Mesendoderm (in vitro differentiated cells): Measurements from ENCODE around the gene PDZD2.

ENCODE experiments used
- DNase-seq: peaks from one replicate; pipeline ENCODE4 v3.0.0; 2013
- H2AK5ac ChIP-seq: 2 replicates; pipeline ENCODE4 v1.6.1; 2013; ENCODE audit warnings: low read length, inconsistent platforms
- H2BK120ac ChIP-seq: 2 replicates; pipeline ENCODE4 v1.6.1; 2013; ENCODE audit warnings: low read depth, mild to moderate bottlenecking, low read length, moderate library complexity, mixed read lengths
- H2BK15ac ChIP-seq: replicated peaks from 2 replicates; pipeline ENCODE4 v1.6.1; 2013; ENCODE audit warnings: low read depth, mild to moderate bottlenecking, moderate library complexity
- H2BK5ac ChIP-seq: 2 replicates; pipeline ENCODE4 v1.6.1; 2013; ENCODE audit warnings: low read length, inconsistent platforms
- H3K18ac ChIP-seq: 2 replicates; pipeline ENCODE4 v1.6.1; 2013; ENCODE audit warnings: mild to moderate bottlenecking, low read length, mixed read lengths
- H3K23ac ChIP-seq: one replicate; pipeline ENCODE4 v1.6.1; 2013; ENCODE audit warnings: low read length
- H3K27ac ChIP-seq: 2 replicates; pipeline ENCODE4 v1.5.1; 2013; ENCODE audit warnings: low read depth, mild to moderate bottlenecking, inconsistent platforms, low read length, moderate library complexity
- H3K27me3 ChIP-seq: 2 replicates; pipeline ENCODE4 v1.6.1; 2013; ENCODE audit warnings: low read length, control low read depth, mild to moderate bottlenecking, inconsistent platforms; ENCODE audit not compliant: insufficient read depth, poor library complexity
- H3K36me3 ChIP-seq: 2 replicates; pipeline ENCODE4 v1.6.1; 2013; ENCODE audit warnings: low read length, inconsistent platforms; ENCODE audit not compliant: control insufficient read depth, insufficient read depth
- H3K4ac ChIP-seq: one replicate; pipeline ENCODE4 v1.6.1; 2013; ENCODE audit warnings: low read depth, mild to moderate bottlenecking, low read length, moderate library complexity
- H3K4me1 ChIP-seq: 2 replicates; pipeline ENCODE4 v1.6.1; 2013; ENCODE audit warnings: low read depth, low read length, inconsistent platforms; ENCODE audit not compliant: control insufficient read depth
- H3K4me2 ChIP-seq: 2 replicates; pipeline ENCODE4 v1.6.1; 2013; ENCODE audit warnings: low read length
- H3K4me3 ChIP-seq: 2 replicates; pipeline ENCODE4 v1.5.1; 2013; ENCODE audit warnings: mild to moderate bottlenecking, low read length
- H3K56ac ChIP-seq: one replicate; pipeline ENCODE4 v1.6.1; 2013; ENCODE audit warnings: low read length
- H3K79me1 ChIP-seq: 2 replicates; pipeline ENCODE4 v1.6.1; 2013; ENCODE audit warnings: low read length, inconsistent platforms
- H3K79me2 ChIP-seq: 2 replicates; pipeline ENCODE4 v1.6.1; 2013; ENCODE audit warnings: mild to moderate bottlenecking, low read length; ENCODE audit not compliant: control insufficient read depth, insufficient read depth
- H3K9ac ChIP-seq: 2 replicates; pipeline ENCODE4 v1.6.1; 2013; ENCODE audit warnings: low read length, inconsistent platforms
- H4K5ac ChIP-seq: one replicate; pipeline ENCODE4 v1.6.1; 2013; ENCODE audit warnings: low read length
- H4K8ac ChIP-seq: one replicate; pipeline ENCODE4 v1.6.1; 2013; ENCODE audit warnings: low read depth, mild to moderate bottlenecking, control low read depth, low read length, moderate library complexity
- WGBS: extraction: QIAGEN DNeasy Blood & Tissue Kit; methylation state at CpG from one replicate; pipeline ENCODE4 v1.1.7; 2013; ENCODE audit warnings: low lambda C conversion rate, missing lambda C conversion rate; ENCODE audit not compliant: insufficient coverage; ENCODE audit errors: extremely low coverage; 5-methylcytosine and 5-hydroxymethylcytosine counted together

PDZD2 gene

DNA sequence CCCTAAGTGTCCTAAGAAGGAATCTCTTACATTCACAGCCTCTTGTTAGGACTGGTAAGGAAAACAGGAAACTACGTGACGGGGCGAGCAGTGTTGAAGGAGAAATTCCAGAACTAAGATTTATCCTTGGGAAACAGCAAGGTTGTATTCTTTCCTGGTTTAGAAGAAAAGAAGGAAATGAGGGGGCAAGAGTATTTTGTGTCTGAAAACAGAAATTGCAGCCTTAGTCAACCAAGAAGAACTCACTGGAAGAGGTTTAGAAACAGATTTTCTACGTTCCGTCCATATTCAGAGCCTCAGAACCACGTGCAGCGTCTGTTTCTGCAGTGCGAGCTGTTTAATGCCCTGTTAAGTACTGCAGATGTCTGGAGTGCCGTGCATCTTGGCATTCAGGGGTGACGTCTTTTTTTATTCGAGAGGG is 460.0 kb downstream of the PDZD2 start:
- H3K4me2 ChIP-seq = no peak overlapping the region
- H3K4ac ChIP-seq = no peak overlapping the region
- no peak overlapping the region for H3K56ac ChIP-seq
- no peak overlapping the region for H2BK5ac ChIP-seq
- peaks cover 9% of the 10 kb centered on the region for H3K36me3 ChIP-seq
- no peak for DNase-seq
- no peak overlapping the region for H2AK5ac ChIP-seq
- no peaks in the 10 kb centered on the region for H3K79me2 ChIP-seq
- no peak overlapping the region for H3K18ac ChIP-seq
- H2BK120ac ChIP-seq = no peak overlapping the region
- no peak overlapping the region for H4K5ac ChIP-seq
- H3K23ac ChIP-seq = no peak overlapping the region
- no peak overlapping the region for H3K9ac ChIP-seq
- no peaks in the 10 kb centered on the region for H3K27me3 ChIP-seq
- H4K8ac ChIP-seq = no peak overlapping the region
- no peaks in the 10 kb centered on the region for H3K4me1 ChIP-seq
- no CpG with 5 or more reads among the region's 11 CpGs for WGBS
- no peak overlapping the region for H2BK15ac ChIP-seq
- H3K79me1 ChIP-seq = no peaks in the 10 kb centered on the region
- no peak overlapping the region for H3K4me3 ChIP-seq
- no peak overlapping the region for H3K27ac ChIP-seq

DNA sequence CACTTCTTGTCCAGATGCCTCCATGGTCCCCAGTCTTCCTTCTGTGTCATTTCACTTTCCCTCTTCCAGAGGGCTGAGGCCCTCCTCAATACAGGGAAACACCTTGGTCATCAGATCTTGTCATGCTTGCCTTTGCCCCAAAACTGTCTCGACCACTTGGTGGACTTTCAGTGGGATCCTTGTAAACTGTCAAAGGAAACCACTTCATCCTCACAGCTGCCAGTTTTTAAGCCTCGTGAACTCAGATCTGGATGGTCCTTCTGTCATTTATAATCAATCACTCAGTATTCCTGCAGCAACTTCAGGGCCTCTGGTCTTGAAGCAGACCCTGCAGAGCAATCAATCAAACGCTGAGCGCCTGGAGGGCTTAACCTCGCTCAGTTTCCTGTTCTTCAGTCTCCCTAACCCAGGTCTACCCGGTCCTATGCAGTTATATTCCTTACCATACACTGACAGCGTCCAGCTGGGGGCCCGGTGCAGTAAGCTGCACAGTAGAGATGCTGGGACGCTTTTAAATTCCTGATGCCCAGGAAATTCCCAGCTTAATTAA is 460.6 kb downstream of the PDZD2 start:
- DNase-seq = no peak
- no peak overlapping the region for H3K4me3 ChIP-seq
- peaks cover 9% of the 10 kb centered on the region for H3K36me3 ChIP-seq
- no peak overlapping the region for H3K56ac ChIP-seq
- no peak overlapping the region for H4K5ac ChIP-seq
- WGBS = no CpG with 5 or more reads among the region's 9 CpGs
- no peak overlapping the region for H2BK120ac ChIP-seq
- no peak overlapping the region for H3K9ac ChIP-seq
- H2BK15ac ChIP-seq = no peak overlapping the region
- H3K4ac ChIP-seq = no peak overlapping the region
- H3K27me3 ChIP-seq = no peaks in the 10 kb centered on the region
- no peaks in the 10 kb centered on the region for H3K79me2 ChIP-seq
- H2BK5ac ChIP-seq = no peak overlapping the region
- H4K8ac ChIP-seq = no peak overlapping the region
- no peak overlapping the region for H2AK5ac ChIP-seq
- H3K4me2 ChIP-seq = no peak overlapping the region
- H3K18ac ChIP-seq = no peak overlapping the region
- H3K79me1 ChIP-seq = no peaks in the 10 kb centered on the region
- no peak overlapping the region for H3K27ac ChIP-seq
- no peaks in the 10 kb centered on the region for H3K4me1 ChIP-seq
- no peak overlapping the region for H3K23ac ChIP-seq

GRCh38 chr5:32100230-32100629 is 461.3 kb downstream of the PDZD2 start:
- no CpG with 5 or more reads among the region's 6 CpGs for WGBS
- Histone ChIP-seq H3K36me3 (peaks cover 9% of the 10 kb centered on the region), H3K27me3 (no peaks in the 10 kb centered on the region), H2BK5ac (no peak overlapping the region), H4K5ac (no peak overlapping the region), H2BK15ac (no peak overlapping the region), H3K79me2 (no peaks in the 10 kb centered on the region), H3K4me2 (no peak overlapping the region), H3K56ac (no peak overlapping the region), H3K18ac (no peak overlapping the region), H3K4me1 (no peaks in the 10 kb centered on the region), H4K8ac (no peak overlapping the region), H3K79me1 (no peaks in the 10 kb centered on the region), H3K4me3 (no peak overlapping the region), H3K27ac (no peak overlapping the region), H3K4ac (no peak overlapping the region), H2AK5ac (no peak overlapping the region), H3K23ac (no peak overlapping the region), H3K9ac (no peak overlapping the region), H2BK120ac (no peak overlapping the region)
- DNase-seq = peak; percentile 14

- Histone ChIP-seq H3K79me2 (no peaks in the 10 kb centered on the region), H3K4me2 (no peak overlapping the region), H3K18ac (no peak overlapping the region), H3K4ac (no peak overlapping the region), H3K4me1 (no peaks in the 10 kb centered on the region), H3K9ac (no peak overlapping the region), H3K56ac (no peak overlapping the region), H3K4me3 (no peak overlapping the region), H3K36me3 (peaks cover 9% of the 10 kb centered on the region), H3K27me3 (no peaks in the 10 kb centered on the region), H4K8ac (no peak overlapping the region), H3K27ac (no peak overlapping the region), H2AK5ac (no peak overlapping the region), H2BK120ac (no peak overlapping the region), H3K23ac (no peak overlapping the region), H2BK5ac (no peak overlapping the region), H3K79me1 (no peaks in the 10 kb centered on the region), H4K5ac (no peak overlapping the region), H2BK15ac (no peak overlapping the region)
- no CpG with 5 or more reads among the region's 8 CpGs for WGBS
- no peak for DNase-seq
Observed at GRCh38 chr5:32100691-32101302, 461.9 kb downstream of the PDZD2 start.

GRCh38 chr5:32102254-32102986 is 463.5 kb downstream of the PDZD2 start:
- no peaks in the 10 kb centered on the region for H3K79me2 ChIP-seq
- no peak overlapping the region for H2BK15ac ChIP-seq

More at GRCh38 chr5:32102254-32102986, 463.5 kb downstream of the PDZD2 start:
- no peaks in the 10 kb centered on the region for H3K4me1 ChIP-seq
- no peak overlapping the region for H2BK120ac ChIP-seq
- no peak for DNase-seq
- H2BK5ac ChIP-seq = no peak overlapping the region
- H3K4me3 ChIP-seq = no peak overlapping the region
- H2AK5ac ChIP-seq = no peak overlapping the region
- peaks cover 9% of the 10 kb centered on the region for H3K36me3 ChIP-seq
- no peak overlapping the region for H3K56ac ChIP-seq
- no peaks in the 10 kb centered on the region for H3K79me1 ChIP-seq
- no peak overlapping the region for H3K23ac ChIP-seq
- WGBS = no CpG with 5 or more reads among the region's 12 CpGs
- H3K4ac ChIP-seq = no peak overlapping the region
- no peaks in the 10 kb centered on the region for H3K27me3 ChIP-seq
- H4K8ac ChIP-seq = no peak overlapping the region
- no peak overlapping the region for H3K4me2 ChIP-seq
- H4K5ac ChIP-seq = no peak overlapping the region
- no peak overlapping the region for H3K9ac ChIP-seq
- no peak overlapping the region for H3K18ac ChIP-seq
- H3K27ac ChIP-seq = no peak overlapping the region
